Vagina (tissue), 2 donors: ENCODE data around the gene PLAGL1.

Source experiments
- POLR2A ChIP-seq, 2 donors: fragments of 450-650 bp; IDR thresholded peaks; one replicate each; pipeline ENCODE4 v1.6.1; 2017; ENCODE audit warnings: antibody characterized with exemption in 2 of 2, mild to moderate bottlenecking in 2 of 2, moderate library complexity in 2 of 2
- TF ChIP-seq, protein P1 (sequence below), 3 experiments: fragments of 450-650 bp in 2 of 3; fragments of 200-600 bp in 1 of 3; sonication (generic) in 1 of 3; IDR thresholded peaks; one replicate each; pipeline ENCODE4 v1.5.1; 2017 to 2019; ENCODE audit warnings: antibody characterized with exemption in 3 of 3, mild to moderate bottlenecking in 2 of 3, moderate library complexity in 2 of 3

GRCh38 chr6:143894655-143895054, 113.4 kb downstream of the PLAGL1 start:
- no peak for TF ChIP-seq POLR2A (IDR thresholded peaks at IDR 0.05)
- TF ChIP-seq, protein P1, sequence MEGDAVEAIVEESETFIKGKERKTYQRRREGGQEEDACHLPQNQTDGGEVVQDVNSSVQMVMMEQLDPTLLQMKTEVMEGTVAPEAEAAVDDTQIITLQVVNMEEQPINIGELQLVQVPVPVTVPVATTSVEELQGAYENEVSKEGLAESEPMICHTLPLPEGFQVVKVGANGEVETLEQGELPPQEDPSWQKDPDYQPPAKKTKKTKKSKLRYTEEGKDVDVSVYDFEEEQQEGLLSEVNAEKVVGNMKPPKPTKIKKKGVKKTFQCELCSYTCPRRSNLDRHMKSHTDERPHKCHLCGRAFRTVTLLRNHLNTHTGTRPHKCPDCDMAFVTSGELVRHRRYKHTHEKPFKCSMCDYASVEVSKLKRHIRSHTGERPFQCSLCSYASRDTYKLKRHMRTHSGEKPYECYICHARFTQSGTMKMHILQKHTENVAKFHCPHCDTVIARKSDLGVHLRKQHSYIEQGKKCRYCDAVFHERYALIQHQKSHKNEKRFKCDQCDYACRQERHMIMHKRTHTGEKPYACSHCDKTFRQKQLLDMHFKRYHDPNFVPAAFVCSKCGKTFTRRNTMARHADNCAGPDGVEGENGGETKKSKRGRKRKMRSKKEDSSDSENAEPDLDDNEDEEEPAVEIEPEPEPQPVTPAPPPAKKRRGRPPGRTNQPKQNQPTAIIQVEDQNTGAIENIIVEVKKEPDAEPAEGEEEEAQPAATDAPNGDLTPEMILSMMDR (IDR thresholded peaks at IDR 0.05), result no peak
